ENCODE data around the gene TMEM59.

TMEM59 gene

GRCh38 chr1:54080598-54081049 is 27.6 kb upstream of the TMEM59 start:
- no peaks in the 10 kb centered on the region for H3K4me1 ChIP-seq (ENCODE audit: insufficient read depth, low read length)
- H4K20me1 ChIP-seq (ENCODE audit: insufficient read depth, low read length) = no peaks in the 10 kb centered on the region
- H2AFZ ChIP-seq (ENCODE audit: low read depth, low read length) = no peak overlapping the region
- DNase-seq (no peak), ATAC-seq (ENCODE audit: insufficient read depth, low read depth) (no peak)
- no peak overlapping the region for H3K9ac ChIP-seq (ENCODE audit: low read depth, low read length)
- no peaks in the 10 kb centered on the region for H3K9me3 ChIP-seq (ENCODE audit: insufficient read depth, low read length, severe bottlenecking)
- no peaks in the 10 kb centered on the region for H3K79me2 ChIP-seq (ENCODE audit: insufficient read depth, low read length)
- no peaks in the 10 kb centered on the region for H3K36me3 ChIP-seq (ENCODE audit: insufficient read depth, low read length)
- no peak overlapping the region for H3K4me3 ChIP-seq (ENCODE audit: low read depth in 1 of 2, low read length in 2 of 2)
- no peak overlapping the region for H3K27ac ChIP-seq (ENCODE audit: low read length)
- no peaks in the 10 kb centered on the region for H3K27me3 ChIP-seq (ENCODE audit: insufficient read depth, low read length, poor library complexity)
- H3K4me2 ChIP-seq (ENCODE audit: insufficient read depth, low read length) = no peak overlapping the region
- TF ChIP-seq EZH2 (IDR thresholded peaks at IDR 0.05; ENCODE audit: borderline replicate concordance, low read depth, low read length, severe bottlenecking) (no peak), CTCF (IDR thresholded peaks at IDR 0.05; ENCODE audit: borderline replicate concordance, extremely low read depth, low read length, poor library complexity, severe bottlenecking) (no peak)

GRCh38 chr1:54077359-54077758 is 24.4 kb upstream of the TMEM59 start:
- TF ChIP-seq EZH2 (IDR thresholded peaks at IDR 0.05; ENCODE audit: borderline replicate concordance, low read depth, low read length, severe bottlenecking) (no peak), CTCF (IDR thresholded peaks at IDR 0.05; ENCODE audit: borderline replicate concordance, extremely low read depth, low read length, poor library complexity, severe bottlenecking) (no peak)
- H3K4me1 ChIP-seq (ENCODE audit: insufficient read depth, low read length) = no peaks in the 10 kb centered on the region
- ATAC-seq (ENCODE audit: insufficient read depth, low read depth) = no peak
- no peak overlapping the region for H3K4me3 ChIP-seq (ENCODE audit: low read depth in 1 of 2, low read length in 2 of 2)
- no peak overlapping the region for H3K9ac ChIP-seq (ENCODE audit: low read depth, low read length)
- no peaks in the 10 kb centered on the region for H3K27me3 ChIP-seq (ENCODE audit: insufficient read depth, low read length, poor library complexity)
- no peak for DNase-seq
- 0 out of 2 replicates have a peak, but pooled peaks cover 5% of the 10 kb centered on the region for H3K36me3 ChIP-seq (ENCODE audit: insufficient read depth, low read length)
- no peak overlapping the region for H3K4me2 ChIP-seq (ENCODE audit: insufficient read depth, low read length)
- H3K79me2 ChIP-seq (ENCODE audit: insufficient read depth, low read length) = no peaks in the 10 kb centered on the region
- H2AFZ ChIP-seq (ENCODE audit: low read depth, low read length) = no peak overlapping the region
- H3K9me3 ChIP-seq (ENCODE audit: insufficient read depth, low read length, severe bottlenecking) = no peaks in the 10 kb centered on the region
- H4K20me1 ChIP-seq (ENCODE audit: insufficient read depth, low read length) = no peaks in the 10 kb centered on the region
- no peak overlapping the region for H3K27ac ChIP-seq (ENCODE audit: low read length)

- H3K79me2 ChIP-seq (ENCODE audit: insufficient read depth, low read length) = no peaks in the 10 kb centered on the region
- no peak overlapping the region for H2AFZ ChIP-seq (ENCODE audit: low read depth, low read length)
- TF ChIP-seq EZH2 (IDR thresholded peaks at IDR 0.05; ENCODE audit: borderline replicate concordance, low read depth, low read length, severe bottlenecking) (no peak), CTCF (IDR thresholded peaks at IDR 0.05; ENCODE audit: borderline replicate concordance, extremely low read depth, low read length, poor library complexity, severe bottlenecking) (peak; percentile 91)
- H3K9ac ChIP-seq (ENCODE audit: low read depth, low read length) = no peak overlapping the region
- no peak overlapping the region for H3K27ac ChIP-seq (ENCODE audit: low read length)
- H3K4me1 ChIP-seq (ENCODE audit: insufficient read depth, low read length) = no peaks in the 10 kb centered on the region
- peaks cover 4% of the 10 kb centered on the region for H3K9me3 ChIP-seq (ENCODE audit: insufficient read depth, low read length, severe bottlenecking)
- H3K27me3 ChIP-seq (ENCODE audit: insufficient read depth, low read length, poor library complexity) = no peaks in the 10 kb centered on the region
- peak; percentile 97 for ATAC-seq (ENCODE audit: insufficient read depth, low read depth)
- no peak overlapping the region for H3K4me3 ChIP-seq (ENCODE audit: low read depth in 1 of 2, low read length in 2 of 2)
- peaks cover 17% of the 10 kb centered on the region for H3K36me3 ChIP-seq (ENCODE audit: insufficient read depth, low read length)
- no peaks in the 10 kb centered on the region for H4K20me1 ChIP-seq (ENCODE audit: insufficient read depth, low read length)
- no peak overlapping the region for H3K4me2 ChIP-seq (ENCODE audit: insufficient read depth, low read length)
- no peak for DNase-seq
These were observed 17.3 kb upstream of the TMEM59 start for GRCh38 chr1:54070171-54070837.
